ENCODE results near the gene TSPY1.
"Not testable (repeated sequence)": the region's sequence is repeated elsewhere in the genome, so short reads cannot be mapped to it uniquely, and the experiment has no call there.

TSPY1 gene

GRCh38 chrY:9466655-9467054, at the start of gene TSPY1:
Gene TSPY1 (plus strand): TSS chrY:9466955. CDS start chrY:9467001, 46 bp downstream.
- not testable (repeated sequence) for DNase-seq (ENCODE audit: extremely low read depth in 1 of 2, low read depth in 1 of 2)

GRCh38 chrY:9486967-9487366, 20.2 kb downstream of the TSPY1 start, which contains the start of gene TSPY9:
Gene TSPY9 (plus strand): TSS chrY:9487267. CDS start chrY:9487313, 46 bp downstream.
- not testable (repeated sequence) for DNase-seq (ENCODE audit: extremely low read depth in 1 of 2, low read depth in 1 of 2)

- not testable (repeated sequence) for DNase-seq (ENCODE audit: extremely low read depth in 1 of 2, low read depth in 1 of 2)
Observed at GRCh38 chrY:9504396-9504795, 37.6 kb downstream of the TSPY1 start.

- not testable (repeated sequence) for DNase-seq (ENCODE audit: extremely low read depth in 1 of 2, low read depth in 1 of 2)
Observed at GRCh38 chrY:9516287-9516686, 49.5 kb downstream of the TSPY1 start.

Data from activated CD8-positive, alpha-beta memory T cell treated with anti-CD3 and anti-CD28 coated beads for 1 hour (primary cell).